ENCODE measurements around the gene ITSN1. TPM values are rescaled to one million over a fixed set of nuclear protein-coding genes. Genes with fewer than 3 reads are reported as not detected.

Gene ITSN1
- total and polyA plus RNA-seq, 2 experiments from 2014 or later, result 77.9 to 95.7 TPM

DNA sequence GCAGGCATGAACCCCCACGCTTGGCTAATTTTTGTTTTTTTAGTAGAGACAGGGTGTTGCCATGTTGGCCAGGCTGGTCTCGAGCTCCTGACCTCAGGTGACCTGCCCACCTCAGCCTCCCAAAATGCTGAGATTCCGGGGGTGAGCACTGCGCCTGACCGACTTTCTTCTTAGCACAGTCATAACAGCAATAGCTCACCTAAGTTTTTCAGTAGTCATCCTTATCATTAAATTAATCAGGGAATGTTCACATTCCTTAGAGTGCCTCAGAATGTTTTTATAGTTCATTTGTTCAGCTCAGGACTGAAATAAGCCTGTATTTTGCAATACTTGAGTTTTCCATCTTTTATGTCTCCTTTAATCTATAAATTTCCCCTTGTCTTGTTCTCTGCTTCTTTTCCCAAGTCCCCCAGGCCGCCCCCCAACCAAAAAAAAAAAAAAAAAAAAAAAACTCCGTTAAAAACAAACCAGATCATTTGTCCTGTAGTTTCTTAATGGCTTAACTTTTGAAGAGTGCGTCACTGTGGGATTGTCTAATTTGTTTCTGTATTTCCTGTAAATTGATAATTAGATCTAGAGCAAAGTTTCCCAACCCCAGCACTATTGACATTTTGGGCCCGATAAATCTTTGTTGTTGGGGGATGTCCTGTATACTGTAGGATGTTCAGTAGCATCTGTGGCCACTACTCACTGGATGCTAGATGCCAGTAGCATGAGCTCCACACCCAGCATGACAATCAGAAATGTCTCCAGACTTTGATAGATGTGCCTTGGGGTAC is 120.7 kb downstream of the ITSN1 start:
- Histone ChIP-seq H3K27ac (ENCODE audit: low read depth) (no peak overlapping the region), H3K27me3 (ENCODE audit: insufficient read depth) (no peaks in the 10 kb centered on the region), H3K9me2 (ENCODE audit: insufficient read depth) (no peaks in the 10 kb centered on the region; the same call in none of the 2 replicates), H3K4me1 (ENCODE audit: insufficient read depth) (peaks cover 13% of the 10 kb centered on the region), H3F3A (replicated peaks; ENCODE audit: low read depth) (no peaks in the 10 kb centered on the region), H4K20me1 (replicated peaks; ENCODE audit: insufficient read depth) (0 out of 2 replicates have a peak, but pooled peaks cover 9% of the 10 kb centered on the region), H3K4me3 (no peak overlapping the region), H3K79me2 (replicated peaks; ENCODE audit: insufficient read depth) (no peaks in the 10 kb centered on the region), H3K4me2 (no peak overlapping the region), H3K36me3 (ENCODE audit: insufficient read depth) (no peaks in the 10 kb centered on the region), H2AFZ (no peak overlapping the region)
- Mint-ChIP-seq H3K4me1 (peaks cover 16% of the 10 kb centered on the region), H3K36me3 (ENCODE audit: low read depth) (peaks cover 26% of the 10 kb centered on the region; the same call in 2 of the 3 replicates), H3K4me3 (no peak overlapping the region), H3K27ac (peak overlapping the region; percentile 28; the same call in 1 of the 2 replicates), H3K9me3 (no peaks in the 10 kb centered on the region), H3K27me3 (ENCODE audit: insufficient read depth, low read depth, poor library complexity) (peaks cover 6% of the 10 kb centered on the region)
- DNase-seq (ENCODE audit: low spot score) (no peak), ATAC-seq (no peak)
- TF ChIP-seq JUNB (IDR thresholded peaks at IDR 0.05; ENCODE audit: unreplicated experiment) (no peak), STAT1 (IDR thresholded peaks at IDR 0.05; ENCODE audit: unreplicated experiment) (no peak), CREB1 (CRISPR knock-in tag; IDR thresholded peaks at IDR 0.05; ENCODE audit: low read depth) (no peak), POLR2AphosphoS5 (IDR thresholded peaks at IDR 0.05; ENCODE audit: low read depth) (no peak), EZH2phosphoT487 (IDR thresholded peaks at IDR 0.05; ENCODE audit: unreplicated experiment) (no peak), EZH2 (IDR thresholded peaks at IDR 0.05; ENCODE audit: low read depth, unreplicated experiment) (no peak), ZNF331 (CRISPR knock-in tag; IDR thresholded peaks at IDR 0.05; ENCODE audit: low read depth) (no peak), ZNF114 (CRISPR knock-in tag; IDR thresholded peaks at IDR 0.05) (no peak), NANOG (IDR thresholded peaks at IDR 0.05; ENCODE audit: borderline replicate concordance) (no peak)
- TF ChIP-seq, protein P1, sequence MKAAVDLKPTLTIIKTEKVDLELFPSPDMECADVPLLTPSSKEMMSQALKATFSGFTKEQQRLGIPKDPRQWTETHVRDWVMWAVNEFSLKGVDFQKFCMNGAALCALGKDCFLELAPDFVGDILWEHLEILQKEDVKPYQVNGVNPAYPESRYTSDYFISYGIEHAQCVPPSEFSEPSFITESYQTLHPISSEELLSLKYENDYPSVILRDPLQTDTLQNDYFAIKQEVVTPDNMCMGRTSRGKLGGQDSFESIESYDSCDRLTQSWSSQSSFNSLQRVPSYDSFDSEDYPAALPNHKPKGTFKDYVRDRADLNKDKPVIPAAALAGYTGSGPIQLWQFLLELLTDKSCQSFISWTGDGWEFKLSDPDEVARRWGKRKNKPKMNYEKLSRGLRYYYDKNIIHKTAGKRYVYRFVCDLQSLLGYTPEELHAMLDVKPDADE (IDR thresholded peaks at IDR 0.05), result no peak
- TF ChIP-seq, protein P2, sequence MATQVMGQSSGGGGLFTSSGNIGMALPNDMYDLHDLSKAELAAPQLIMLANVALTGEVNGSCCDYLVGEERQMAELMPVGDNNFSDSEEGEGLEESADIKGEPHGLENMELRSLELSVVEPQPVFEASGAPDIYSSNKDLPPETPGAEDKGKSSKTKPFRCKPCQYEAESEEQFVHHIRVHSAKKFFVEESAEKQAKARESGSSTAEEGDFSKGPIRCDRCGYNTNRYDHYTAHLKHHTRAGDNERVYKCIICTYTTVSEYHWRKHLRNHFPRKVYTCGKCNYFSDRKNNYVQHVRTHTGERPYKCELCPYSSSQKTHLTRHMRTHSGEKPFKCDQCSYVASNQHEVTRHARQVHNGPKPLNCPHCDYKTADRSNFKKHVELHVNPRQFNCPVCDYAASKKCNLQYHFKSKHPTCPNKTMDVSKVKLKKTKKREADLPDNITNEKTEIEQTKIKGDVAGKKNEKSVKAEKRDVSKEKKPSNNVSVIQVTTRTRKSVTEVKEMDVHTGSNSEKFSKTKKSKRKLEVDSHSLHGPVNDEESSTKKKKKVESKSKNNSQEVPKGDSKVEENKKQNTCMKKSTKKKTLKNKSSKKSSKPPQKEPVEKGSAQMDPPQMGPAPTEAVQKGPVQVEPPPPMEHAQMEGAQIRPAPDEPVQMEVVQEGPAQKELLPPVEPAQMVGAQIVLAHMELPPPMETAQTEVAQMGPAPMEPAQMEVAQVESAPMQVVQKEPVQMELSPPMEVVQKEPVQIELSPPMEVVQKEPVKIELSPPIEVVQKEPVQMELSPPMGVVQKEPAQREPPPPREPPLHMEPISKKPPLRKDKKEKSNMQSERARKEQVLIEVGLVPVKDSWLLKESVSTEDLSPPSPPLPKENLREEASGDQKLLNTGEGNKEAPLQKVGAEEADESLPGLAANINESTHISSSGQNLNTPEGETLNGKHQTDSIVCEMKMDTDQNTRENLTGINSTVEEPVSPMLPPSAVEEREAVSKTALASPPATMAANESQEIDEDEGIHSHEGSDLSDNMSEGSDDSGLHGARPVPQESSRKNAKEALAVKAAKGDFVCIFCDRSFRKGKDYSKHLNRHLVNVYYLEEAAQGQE (IDR thresholded peaks at IDR 0.05; ENCODE audit: unreplicated experiment), result no peak
- TF ChIP-seq, protein P3, sequence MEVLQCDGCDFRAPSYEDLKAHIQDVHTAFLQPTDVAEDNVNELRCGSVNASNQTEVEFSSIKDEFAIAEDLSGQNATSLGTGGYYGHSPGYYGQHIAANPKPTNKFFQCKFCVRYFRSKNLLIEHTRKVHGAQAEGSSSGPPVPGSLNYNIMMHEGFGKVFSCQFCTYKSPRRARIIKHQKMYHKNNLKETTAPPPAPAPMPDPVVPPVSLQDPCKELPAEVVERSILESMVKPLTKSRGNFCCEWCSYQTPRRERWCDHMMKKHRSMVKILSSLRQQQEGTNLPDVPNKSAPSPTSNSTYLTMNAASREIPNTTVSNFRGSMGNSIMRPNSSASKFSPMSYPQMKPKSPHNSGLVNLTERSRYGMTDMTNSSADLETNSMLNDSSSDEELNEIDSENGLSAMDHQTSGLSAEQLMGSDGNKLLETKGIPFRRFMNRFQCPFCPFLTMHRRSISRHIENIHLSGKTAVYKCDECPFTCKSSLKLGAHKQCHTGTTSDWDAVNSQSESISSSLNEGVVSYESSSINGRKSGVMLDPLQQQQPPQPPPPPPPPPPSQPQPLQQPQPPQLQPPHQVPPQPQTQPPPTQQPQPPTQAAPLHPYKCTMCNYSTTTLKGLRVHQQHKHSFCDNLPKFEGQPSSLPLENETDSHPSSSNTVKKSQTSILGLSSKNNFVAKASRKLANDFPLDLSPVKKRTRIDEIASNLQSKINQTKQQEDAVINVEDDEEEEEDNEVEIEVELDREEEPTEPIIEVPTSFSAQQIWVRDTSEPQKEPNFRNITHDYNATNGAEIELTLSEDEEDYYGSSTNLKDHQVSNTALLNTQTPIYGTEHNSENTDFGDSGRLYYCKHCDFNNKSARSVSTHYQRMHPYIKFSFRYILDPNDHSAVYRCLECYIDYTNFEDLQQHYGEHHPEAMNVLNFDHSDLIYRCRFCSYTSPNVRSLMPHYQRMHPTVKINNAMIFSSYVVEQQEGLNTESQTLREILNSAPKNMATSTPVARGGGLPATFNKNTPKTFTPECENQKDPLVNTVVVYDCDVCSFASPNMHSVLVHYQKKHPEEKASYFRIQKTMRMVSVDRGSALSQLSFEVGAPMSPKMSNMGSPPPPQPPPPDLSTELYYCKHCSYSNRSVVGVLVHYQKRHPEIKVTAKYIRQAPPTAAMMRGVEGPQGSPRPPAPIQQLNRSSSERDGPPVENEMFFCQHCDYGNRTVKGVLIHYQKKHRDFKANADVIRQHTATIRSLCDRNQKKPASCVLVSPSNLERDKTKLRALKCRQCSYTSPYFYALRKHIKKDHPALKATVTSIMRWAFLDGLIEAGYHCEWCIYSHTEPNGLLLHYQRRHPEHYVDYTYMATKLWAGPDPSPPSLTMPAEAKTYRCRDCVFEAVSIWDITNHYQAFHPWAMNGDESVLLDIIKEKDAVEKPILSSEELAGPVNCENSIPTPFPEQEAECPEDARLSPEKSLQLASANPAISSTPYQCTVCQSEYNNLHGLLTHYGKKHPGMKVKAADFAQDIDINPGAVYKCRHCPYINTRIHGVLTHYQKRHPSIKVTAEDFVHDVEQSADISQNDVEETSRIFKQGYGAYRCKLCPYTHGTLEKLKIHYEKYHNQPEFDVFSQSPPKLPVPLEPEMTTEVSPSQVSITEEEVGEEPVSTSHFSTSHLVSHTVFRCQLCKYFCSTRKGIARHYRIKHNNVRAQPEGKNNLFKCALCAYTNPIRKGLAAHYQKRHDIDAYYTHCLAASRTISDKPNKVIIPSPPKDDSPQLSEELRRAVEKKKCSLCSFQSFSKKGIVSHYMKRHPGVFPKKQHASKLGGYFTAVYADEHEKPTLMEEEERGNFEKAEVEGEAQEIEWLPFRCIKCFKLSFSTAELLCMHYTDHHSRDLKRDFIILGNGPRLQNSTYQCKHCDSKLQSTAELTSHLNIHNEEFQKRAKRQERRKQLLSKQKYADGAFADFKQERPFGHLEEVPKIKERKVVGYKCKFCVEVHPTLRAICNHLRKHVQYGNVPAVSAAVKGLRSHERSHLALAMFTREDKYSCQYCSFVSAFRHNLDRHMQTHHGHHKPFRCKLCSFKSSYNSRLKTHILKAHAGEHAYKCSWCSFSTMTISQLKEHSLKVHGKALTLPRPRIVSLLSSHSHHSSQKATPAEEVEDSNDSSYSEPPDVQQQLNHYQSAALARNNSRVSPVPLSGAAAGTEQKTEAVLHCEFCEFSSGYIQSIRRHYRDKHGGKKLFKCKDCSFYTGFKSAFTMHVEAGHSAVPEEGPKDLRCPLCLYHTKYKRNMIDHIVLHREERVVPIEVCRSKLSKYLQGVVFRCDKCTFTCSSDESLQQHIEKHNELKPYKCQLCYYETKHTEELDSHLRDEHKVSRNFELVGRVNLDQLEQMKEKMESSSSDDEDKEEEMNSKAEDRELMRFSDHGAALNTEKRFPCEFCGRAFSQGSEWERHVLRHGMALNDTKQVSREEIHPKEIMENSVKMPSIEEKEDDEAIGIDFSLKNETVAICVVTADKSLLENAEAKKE (CRISPR knock-in tag; IDR thresholded peaks at IDR 0.05), result no peak
- TF ChIP-seq, protein P4, sequence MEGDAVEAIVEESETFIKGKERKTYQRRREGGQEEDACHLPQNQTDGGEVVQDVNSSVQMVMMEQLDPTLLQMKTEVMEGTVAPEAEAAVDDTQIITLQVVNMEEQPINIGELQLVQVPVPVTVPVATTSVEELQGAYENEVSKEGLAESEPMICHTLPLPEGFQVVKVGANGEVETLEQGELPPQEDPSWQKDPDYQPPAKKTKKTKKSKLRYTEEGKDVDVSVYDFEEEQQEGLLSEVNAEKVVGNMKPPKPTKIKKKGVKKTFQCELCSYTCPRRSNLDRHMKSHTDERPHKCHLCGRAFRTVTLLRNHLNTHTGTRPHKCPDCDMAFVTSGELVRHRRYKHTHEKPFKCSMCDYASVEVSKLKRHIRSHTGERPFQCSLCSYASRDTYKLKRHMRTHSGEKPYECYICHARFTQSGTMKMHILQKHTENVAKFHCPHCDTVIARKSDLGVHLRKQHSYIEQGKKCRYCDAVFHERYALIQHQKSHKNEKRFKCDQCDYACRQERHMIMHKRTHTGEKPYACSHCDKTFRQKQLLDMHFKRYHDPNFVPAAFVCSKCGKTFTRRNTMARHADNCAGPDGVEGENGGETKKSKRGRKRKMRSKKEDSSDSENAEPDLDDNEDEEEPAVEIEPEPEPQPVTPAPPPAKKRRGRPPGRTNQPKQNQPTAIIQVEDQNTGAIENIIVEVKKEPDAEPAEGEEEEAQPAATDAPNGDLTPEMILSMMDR (conservative IDR thresholded peaks at IDR 0.05; ENCODE audit: low read depth in 2 of 2), result no peak
